IPS-NIHi7 (cell line): ENCODE results near the gene MED16.
"Not testable (repeated sequence)": the region's sequence is repeated elsewhere in the genome, so short reads cannot be mapped to it uniquely, and the experiment has no call there.

Experiments
- DNase-seq: peaks from one replicate; pipeline ENCODE4 v3.0.0; 2012; ENCODE audit warnings: mixed read lengths; ENCODE audit errors: extremely low spot score

The MED16 gene

DNA sequence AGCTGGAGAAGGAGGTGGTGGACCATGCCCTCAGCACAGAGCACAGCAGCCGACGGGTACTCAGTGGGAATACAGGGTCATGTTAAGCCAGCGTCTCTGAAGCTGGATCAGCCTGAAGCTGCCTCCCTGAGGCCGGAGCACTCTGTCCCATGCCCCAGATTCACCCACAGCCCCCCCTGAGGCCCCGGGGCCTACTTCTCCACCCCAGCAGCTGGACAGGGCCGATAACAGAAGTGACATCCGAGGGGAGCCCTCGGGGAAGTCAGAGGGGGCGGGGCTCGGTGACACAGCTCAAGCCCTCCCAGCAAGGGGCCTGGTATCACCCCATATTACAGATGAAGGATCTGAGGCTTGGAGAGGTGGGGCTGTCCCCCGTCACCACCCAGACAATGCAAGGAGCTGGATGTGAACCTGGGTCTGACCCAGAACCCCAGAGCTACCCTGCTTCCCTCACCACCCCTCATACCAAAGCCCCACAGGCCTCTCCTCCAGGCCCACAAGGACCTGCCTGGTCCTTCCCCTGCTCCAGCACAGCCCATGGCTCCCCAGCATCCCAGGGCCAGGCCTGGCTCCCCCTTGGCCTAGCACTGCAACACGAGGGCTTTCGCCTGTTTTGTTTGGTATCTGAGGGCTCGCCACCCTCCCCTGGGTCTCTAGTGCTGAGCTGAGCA, 14.3 kb upstream of the MED16 start:
- no peak for DNase-seq

DNA sequence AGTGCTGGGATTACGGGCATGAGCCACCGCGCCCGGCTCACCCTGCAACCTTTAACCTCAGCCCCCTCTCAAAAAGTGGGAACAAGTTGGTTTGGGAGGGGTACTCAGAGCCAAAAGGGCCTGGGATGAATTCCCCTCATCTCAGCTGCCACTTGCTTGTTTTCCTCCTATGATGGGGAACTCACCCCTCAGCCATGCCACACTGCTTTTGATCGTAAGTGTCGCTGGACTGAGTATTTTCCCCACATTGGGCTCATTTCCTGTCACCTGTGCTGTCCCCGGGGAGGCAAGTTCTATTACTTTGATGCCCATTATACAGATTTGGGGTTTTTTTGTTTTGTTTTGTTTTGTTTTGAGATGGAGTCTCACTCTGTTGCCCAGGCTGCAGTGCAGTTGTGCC, 13.5 kb upstream of the MED16 start:
- DNase-seq, result no peak

GRCh38 chr19:904545-904944, 11.6 kb upstream of the MED16 start:
- DNase-seq, result no peak

GRCh38 chr19:903266-903797, 10.3 kb upstream of the MED16 start:
- DNase-seq, result no peak

DNA sequence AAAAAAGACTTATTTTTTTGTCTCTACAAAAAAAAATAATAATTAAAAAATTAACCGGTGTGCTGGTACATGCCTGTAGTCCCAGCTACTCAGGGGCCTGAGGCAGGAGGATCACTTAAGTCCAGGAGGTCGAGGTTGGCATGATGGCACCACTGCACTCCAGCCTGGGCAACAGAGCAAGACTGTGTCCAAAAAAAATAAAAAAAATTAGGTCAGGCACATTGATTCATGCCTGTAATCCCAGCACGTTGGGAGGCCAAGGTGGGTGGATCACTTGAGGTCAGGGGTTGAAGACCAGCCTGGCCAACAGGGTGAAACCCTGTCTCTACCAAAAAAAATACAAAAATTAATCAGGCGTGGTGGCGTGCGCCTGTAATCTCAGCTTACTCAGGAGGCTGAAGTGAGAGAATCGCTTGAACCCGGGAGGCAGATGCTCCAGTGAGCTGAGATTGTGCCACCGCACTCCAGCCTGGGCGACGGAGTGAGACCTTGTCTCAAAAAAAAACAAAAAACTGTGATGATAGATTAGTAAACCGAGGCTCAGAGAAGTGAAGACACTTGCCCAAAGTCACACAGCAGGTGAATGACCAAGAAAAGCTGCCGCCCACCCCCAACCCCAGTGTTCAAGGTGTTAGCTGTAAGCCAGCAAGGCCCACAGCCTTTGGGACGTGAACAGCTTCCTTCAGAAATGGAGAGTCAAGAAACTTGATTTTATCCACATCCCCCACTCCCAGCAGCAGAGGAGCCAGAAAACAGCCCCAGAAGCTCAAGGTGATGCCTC, 9.6 kb upstream of the MED16 start:
- no peak for DNase-seq

- no peak for DNase-seq
Measured at GRCh38 chr19:902093-902370, 9.0 kb upstream of the MED16 start.

DNA sequence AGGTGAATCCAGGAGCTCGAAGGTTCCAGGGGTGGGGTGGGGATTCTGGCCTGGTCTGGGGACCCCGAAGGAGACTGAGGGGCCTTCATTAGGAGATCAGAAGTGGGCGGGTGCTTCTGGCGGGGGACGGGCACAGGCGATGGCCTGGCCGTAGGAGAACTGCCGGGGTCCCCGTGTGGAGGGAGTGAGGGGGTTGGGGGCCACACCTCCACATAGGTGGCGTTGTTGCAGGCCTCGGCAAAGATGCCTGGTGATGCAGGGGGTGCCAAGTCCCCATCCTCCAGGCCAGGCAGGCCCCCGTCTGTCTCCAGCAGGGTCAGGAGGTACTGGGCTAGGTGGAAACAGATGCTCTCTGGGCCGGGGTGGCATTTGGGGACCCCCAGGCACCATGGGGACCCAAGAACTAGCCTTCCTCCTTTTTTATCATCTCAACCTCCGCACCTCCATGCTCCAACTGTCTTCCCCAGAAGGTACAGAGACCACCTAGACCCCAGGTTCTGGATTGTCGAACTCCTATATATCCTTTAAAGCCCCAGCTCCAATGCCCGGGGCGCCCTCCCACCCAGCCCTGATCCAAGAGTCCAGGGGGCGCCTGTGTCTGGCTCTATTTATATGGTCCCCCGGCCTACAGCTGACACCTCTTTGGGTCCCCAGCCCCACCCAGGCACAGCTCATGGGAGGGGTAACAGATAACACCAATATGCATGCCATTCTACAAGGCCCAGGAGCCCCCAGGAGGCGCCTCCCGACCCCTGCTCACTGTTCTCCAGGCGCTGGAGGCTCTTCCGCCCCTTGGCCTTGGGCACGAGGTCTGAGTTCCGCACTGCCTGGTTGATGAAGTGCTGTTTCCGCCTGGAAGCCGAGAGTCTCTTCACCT, 8.5 kb upstream of the MED16 start:
- no peak for DNase-seq

DNA sequence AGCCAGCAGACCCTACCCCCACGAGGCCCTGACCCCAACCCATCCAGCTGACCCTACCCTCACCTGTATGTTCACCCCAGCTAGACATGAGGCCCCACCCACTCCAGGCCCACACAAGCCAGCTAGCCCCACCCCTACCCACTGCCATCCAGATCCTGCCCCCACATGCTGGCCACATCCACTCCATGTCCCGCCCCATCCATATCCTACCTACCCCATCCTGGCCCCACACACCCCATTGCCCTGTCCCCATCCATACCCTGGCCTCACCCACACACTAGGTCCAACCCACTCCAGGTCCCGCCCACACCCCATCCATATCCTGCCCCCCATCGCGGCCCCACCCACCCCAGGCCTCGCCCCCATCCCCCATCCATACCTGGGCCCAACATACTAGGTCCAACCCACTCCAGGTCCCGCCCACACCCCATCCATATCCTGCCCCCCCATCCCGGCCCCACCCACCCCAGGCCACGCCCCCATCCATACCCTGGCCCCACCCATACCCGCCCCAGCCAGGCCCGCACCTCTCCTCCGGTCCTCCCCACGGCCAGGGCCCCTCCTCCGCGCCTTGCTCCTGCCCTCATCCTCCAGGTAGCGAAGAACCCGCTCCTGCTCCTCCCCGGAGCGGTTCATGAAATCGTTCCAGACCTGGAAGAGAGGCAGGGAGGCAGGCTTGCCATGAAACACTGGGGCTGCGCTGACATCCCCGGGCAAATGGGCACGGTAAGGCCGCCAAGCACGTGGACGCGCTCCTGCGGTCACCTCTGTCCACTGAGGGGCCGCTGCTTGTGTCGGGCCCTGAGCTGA, 7.5 kb upstream of the MED16 start:
- DNase-seq, result peak; percentile 90

GRCh38 chr19:900043-900301, 7.0 kb upstream of the MED16 start:
- no peak for DNase-seq

GRCh38 chr19:899336-900042, 6.5 kb upstream of the MED16 start:
- no peak for DNase-seq

DNA sequence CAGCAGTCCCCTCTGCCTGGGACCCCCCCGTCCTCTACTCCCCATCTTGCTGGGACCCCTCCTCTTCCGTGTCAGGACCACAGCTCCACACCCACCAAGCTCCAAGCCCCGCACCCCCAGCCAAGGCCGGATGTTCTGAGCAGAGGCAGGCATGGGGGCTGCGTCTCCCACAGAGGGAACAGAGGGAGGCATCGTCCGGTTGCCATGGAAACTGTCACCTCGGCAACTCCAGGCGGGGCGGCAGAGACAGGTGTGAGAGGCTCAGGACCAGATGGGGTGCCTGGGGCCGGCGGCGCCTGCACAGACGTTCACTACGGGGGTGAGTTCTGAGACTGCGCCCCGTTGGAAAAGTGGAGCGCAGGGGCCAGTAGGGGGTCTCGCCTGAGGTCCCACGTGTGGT, 5.7 kb upstream of the MED16 start:
- no peak for DNase-seq

GRCh38 chr19:897442-898039, 4.6 kb upstream of the MED16 start:
- DNase-seq, result no peak

- DNase-seq, result no peak
Measured at GRCh38 chr19:896999-897398, 4.0 kb upstream of the MED16 start.

- DNase-seq, result no peak
Measured at GRCh38 chr19:896434-896833, 3.4 kb upstream of the MED16 start.

GRCh38 chr19:892243-892893, 619 bp downstream of the MED16 start:
- DNase-seq, result no peak

DNA sequence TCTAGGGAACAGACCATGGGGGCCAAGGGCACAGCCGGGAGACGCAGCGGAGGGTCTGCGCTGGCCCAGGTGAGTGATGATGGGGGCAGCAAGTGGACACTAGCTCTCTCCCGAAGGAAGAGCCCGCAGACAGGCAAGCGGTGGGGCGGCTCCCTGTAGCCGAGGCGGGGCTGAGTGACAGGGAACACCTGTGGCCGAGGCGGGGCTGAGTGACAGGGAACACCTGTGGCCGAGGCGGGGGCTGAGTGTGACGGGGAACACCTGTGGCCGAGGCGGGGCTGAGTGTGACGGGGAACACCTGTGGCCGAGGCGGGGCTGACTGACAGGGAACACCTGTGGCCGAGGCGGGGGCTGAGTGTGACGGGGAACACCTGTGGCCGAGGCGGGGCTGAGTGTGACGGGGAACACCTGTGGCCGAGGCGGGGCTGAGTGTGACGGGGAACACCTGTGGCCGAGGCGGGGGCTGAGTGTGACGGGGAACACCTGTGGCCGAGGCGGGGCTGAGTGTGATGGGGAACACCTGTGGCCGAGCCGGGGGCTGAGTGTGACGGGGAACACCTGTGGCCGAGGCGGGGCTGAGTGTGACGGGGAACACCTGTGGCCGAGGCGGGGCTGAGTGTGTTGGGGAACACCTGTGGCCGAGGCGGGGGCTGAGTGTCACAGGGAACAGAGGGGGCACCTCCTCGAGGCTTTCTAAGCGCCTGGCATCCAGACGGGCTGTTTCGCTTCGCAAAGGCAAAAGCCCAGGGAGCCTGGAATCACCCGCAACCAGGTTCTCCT, 1.4 kb downstream of the MED16 start:
- not testable (repeated sequence) for DNase-seq

GRCh38 chr19:890831-891230, 2.2 kb downstream of the MED16 start:
- no peak for DNase-seq

DNA sequence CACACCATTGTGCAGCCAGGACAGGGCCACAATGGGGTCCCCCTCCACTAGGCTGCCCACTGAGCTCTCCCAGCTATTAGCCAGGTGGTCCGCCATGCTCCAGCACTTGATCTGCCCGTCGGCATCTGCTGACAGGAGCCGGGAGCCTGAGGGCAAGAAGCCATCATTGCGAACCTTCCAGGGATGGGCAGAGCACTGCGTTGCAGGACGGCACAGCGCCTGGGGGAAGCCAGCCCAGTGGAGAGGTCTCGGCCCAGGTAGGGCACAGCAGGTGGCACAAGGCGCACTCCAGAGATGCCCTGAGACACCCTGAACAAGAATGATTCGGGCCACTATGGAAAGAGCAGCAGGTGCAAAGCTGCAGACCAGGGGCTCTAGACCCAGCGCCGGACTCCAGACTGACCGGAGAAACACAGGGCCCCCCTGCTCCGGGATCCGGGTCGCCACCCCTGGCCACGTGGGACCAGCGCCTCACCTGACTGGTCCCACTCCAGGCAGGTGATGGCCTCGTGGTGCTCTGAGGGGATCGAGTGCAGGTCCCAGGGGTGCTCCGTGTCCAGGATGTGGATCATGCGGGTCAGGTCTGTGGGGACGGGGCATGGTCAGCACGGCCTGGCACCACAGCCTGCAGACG, 3.2 kb downstream of the MED16 start:
- DNase-seq, result no peak
